ENCODE measurements around the gene TM2D3.

The TM2D3 gene

DNA sequence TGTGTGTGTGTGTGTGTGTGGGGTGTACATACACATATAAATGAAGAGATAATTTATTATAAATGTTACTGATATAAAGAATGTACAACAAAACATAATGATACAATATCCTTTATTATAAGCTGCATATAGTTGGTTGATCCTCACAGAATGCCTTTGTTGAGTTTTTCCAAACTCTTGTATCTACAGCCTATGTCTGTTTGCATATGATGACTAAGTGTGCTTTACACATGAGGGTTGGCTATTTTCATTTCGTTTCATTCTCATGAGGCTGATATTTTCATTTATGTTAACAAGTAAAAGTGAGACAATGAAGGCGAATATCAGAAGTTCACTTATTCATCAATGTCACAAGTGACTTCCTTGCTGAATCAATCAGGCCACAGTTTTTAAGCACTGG, 45.1 kb downstream of the TM2D3 start:
- DNase-seq (ENCODE audit: low read depth in 2 of 2), result no peak

DNA sequence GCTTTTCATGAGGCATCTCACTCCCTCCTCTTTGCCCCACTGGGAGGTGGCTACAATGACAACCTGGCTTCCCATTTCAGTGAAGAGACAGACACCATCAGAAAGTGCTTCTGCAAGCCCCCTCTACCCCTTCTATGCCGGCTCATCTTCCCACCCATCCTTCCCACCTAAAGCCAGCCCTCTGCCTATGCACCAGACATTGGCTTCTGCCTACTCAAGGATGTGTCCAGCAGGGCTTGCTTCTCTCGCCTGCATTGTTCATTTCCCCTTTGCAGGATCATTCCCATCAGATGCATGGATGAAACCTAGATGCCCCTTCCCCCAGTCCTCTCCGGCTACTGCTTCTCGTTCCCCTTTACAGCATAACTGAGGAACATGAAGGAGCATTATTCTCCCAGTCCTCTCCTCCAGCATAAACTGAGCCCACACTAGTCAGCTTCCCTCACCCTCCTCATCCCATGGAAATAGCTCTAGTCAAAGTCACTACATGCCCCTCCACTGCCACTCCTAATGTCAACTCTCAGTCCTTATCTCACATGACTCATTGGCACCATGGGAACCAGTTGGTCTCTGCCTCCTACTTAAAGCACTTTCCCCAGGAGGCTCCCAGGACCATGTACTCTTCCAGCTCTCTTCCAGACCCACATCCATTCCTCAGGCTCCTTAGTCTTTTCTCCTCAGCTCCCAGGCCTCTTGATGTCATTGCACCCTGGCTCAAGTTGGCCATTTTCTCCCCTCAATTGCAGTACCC, 47.9 kb downstream of the TM2D3 start:
- DNase-seq (ENCODE audit: low read depth in 2 of 2), result no peak

DNA sequence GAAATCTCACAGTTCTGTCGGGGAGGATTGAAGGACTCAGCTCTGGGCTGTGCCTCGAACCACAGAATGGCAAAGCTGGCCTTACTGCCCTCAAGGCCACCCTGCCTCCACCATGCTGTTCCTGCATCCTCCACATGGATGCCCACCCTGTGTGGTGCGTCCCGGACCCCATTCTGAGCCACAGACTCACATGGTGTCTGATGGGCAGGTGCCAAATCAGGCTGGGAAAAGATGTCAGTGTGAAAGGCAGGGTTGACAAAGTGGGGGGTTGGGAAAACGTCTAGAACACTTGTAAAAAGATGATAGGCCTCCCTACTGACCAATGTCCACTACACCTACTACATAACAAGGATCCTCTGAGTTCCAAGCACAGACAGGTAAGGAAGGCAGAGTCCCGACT, 49.4 kb downstream of the TM2D3 start:
- DNase-seq (ENCODE audit: low read depth in 2 of 2), result no peak

DNA sequence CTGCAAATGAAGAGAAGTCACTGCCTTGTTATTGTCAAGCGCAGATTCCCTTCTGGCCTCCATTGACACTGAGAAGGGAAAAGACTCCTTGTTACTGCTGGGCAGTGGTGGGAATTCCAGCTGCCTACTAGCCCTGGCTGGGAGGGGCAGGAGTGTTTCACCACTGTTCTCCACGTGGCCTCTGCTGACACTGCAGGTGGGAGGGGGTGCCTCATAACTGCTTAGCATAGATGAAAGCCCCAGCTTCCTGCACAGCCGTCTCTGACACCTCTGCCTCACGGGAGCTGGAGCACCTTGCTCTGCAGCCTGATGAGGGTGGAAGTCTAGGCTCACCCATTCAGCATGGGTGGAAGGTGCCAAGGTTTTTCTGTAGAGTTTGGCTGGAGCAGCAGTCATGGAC, 52.1 kb downstream of the TM2D3 start:
- DNase-seq (ENCODE audit: low read depth in 2 of 2), result no peak

DNA sequence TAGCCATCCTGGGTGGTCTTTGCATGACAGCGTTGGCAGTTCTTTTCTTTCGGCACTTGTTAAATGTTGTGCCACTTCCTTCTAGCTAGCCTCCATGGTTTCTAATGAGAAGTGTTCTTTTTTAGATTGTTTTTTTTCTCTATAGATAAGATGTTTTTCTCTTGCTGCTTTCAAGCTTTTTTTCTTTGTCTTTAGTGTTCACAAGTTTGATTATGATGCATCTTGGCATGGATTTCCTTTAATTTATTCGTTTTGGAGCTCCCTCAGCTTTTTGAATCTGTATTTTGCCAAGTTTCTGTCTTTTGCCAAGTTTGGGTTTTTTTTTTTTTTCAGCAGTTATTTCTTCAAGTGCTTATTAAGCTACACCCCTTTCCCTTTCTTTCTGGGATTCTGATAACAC, 53.1 kb downstream of the TM2D3 start:
- no peak for DNase-seq (ENCODE audit: low read depth in 2 of 2)

DNA sequence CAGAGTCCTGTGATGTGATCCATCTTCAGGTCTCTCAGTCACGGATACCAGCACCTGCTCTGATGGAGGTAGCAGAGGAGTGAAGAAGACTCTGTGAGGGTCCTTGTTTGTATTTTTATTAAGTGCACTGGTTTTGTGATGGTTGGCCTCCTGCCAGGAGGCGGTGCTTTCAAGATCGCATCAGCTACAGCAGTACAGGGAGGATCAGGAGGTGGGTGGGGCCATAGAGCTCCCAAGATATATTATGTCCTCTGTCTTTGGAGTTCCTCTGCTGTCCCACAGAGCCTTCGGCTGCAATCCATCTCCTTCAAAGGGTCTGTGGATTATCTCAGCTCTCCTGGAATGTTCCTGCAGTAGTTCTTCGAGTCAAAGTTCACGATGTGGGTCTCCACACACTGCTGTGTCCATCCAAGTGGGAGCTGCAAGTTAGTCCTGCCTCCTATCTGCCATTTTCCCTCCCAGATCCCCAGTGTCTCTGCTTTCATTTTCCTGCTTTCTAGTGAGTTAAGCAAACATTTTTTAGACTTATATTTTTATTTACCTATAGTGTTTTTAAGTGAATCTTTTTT, 54.7 kb downstream of the TM2D3 start:
- no peak for DNase-seq (ENCODE audit: low read depth in 2 of 2)

DNA sequence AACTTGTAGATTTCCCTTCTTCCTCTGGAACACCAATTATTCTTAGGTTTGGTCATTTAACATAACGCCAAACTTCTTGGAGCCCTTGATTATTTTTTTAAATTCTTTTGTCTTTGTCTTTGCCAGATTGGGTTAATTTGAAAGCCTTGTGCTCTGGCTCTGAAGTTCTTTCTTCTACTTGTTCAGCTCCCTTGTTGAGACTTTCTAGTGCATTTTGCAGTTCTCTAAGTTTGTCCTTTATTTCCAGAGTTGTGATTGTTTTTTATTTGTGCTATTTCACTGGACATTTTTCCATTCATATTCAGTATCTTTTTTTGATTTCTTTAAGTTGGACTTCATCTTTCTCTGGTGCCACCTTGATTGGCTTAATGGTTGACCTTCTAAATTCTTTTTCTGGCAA, 55.5 kb downstream of the TM2D3 start:
- no peak for DNase-seq (ENCODE audit: low read depth in 2 of 2)
